Hepatocyte (in vitro differentiated cells): ENCODE measurements around the gene EPHA2.

Experiments used
- CTCF ChIP-seq: fragments of 200-600 bp; sonication (generic); IDR thresholded peaks from 2 replicates; pipeline ENCODE4 v1.5.1; 2016; ENCODE audit warnings: antibody characterized with exemption, mild to moderate bottlenecking; ENCODE audit not compliant: poor library complexity
- EZH2 ChIP-seq: fragments of 200-600 bp; sonication (generic); IDR thresholded peaks from 2 replicates; pipeline ENCODE4 v1.6.1; 2016; ENCODE audit warnings: antibody characterized with exemption, mild to moderate bottlenecking, borderline replicate concordance
- EZH2phosphoT487 ChIP-seq: fragments of 200-600 bp; sonication (generic); IDR thresholded peaks from one replicate; pipeline ENCODE4 v1.6.1; 2018; ENCODE audit warnings: antibody characterized with exemption, mild to moderate bottlenecking, low read depth, moderate library complexity; ENCODE audit not compliant: unreplicated experiment, severe bottlenecking

- TF ChIP-seq EZH2 (no peak), CTCF (no peak), EZH2phosphoT487 (no peak)
These were observed 41.0 kb upstream of the EPHA2 start for GRCh38 chr1:16196874-16197273.
